HG02884 (cell line): Measurements from ENCODE around the gene DMWD.

Experiments
- ATAC-seq: cut with Tn5 transposase; IDR thresholded peaks from one replicate; pipeline ENCODE4 v1.9.1; 2021; ENCODE audit warnings: mild to moderate bottlenecking, moderate library complexity; ENCODE audit not compliant: unreplicated experiment

DMWD gene, protein sequence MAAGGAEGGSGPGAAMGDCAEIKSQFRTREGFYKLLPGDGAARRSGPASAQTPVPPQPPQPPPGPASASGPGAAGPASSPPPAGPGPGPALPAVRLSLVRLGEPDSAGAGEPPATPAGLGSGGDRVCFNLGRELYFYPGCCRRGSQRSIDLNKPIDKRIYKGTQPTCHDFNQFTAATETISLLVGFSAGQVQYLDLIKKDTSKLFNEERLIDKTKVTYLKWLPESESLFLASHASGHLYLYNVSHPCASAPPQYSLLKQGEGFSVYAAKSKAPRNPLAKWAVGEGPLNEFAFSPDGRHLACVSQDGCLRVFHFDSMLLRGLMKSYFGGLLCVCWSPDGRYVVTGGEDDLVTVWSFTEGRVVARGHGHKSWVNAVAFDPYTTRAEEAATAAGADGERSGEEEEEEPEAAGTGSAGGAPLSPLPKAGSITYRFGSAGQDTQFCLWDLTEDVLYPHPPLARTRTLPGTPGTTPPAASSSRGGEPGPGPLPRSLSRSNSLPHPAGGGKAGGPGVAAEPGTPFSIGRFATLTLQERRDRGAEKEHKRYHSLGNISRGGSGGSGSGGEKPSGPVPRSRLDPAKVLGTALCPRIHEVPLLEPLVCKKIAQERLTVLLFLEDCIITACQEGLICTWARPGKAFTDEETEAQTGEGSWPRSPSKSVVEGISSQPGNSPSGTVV

DNA sequence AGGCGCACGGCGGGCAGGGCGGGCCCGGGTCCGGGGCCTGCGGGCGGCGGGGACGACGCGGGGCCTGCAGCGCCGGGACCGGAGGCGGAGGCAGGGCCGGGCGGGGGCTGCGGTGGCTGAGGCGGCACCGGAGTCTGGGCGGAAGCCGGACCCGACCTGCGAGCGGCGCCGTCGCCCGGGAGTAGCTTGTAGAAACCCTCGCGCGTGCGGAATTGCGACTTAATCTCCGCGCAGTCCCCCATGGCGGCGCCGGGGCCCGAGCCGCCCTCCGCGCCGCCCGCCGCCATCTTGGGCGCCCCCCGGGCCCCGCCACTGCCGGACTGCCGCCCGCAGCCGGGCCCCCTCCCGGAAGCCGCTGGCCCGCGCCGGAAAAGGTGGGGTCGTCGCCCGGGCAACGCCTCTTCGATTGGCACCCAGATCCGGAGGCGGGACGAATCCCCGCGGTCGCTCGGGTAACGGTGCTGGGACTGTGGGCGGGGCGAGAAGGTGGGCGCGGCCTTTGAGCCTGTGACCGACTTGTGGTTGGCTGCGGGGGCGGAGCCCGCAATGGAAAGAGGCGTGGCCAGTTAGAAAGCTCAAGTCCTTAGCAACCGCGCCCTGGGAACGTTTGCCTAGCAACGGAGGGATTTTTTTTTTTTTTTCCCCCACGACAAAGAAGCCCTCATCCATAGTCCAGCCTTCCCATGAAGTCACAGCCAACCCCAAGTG lies at the start of gene DMWD:
Gene DMWD, minus strand, starts transcription at position 376 of the 708 bp plus-strand sequence. Its CDS starts 89 bp downstream, at position 287.
- ATAC-seq = peak; percentile 83

DNA sequence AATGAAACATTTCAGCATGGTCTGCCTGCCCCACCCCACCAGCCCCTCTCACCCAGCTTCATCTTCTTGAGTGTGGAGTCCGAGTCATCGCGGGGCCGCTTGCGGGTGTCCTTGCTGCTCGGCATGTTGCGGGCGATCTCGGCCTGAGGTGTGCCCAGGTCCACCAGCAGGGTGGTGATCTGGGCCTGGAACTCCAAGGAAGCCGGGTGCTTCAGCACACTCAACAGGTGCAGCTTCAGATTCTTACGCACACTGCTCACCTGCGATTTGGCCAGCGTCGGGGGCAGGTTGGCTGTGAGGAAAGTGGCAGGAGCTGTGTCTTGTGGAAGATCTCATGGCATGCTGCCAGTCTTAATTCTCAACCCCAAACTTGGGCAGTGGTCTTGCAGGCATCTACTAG lies 49.6 kb upstream of the DMWD start:
- no peak for ATAC-seq

DNA sequence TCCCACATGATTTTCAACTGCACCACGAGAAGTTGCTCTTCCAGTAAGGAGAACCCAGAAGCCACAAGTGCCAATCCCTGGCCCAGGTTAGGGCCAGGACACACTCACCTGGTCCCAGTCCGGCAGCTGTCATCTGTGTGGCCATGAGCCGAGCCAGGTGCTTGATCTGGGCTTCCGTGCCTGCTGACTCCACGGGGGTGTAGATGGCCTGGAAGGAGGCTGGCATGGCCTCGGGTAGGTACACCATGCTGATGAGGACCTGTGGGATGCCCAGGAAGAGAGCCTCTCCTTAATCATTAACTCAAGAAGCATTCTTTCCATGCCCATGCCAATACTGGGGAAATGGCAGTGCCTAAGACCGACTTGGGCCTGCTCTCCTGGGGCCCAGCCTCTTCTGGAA lies 42.3 kb upstream of the DMWD start:
- no peak for ATAC-seq

DNA sequence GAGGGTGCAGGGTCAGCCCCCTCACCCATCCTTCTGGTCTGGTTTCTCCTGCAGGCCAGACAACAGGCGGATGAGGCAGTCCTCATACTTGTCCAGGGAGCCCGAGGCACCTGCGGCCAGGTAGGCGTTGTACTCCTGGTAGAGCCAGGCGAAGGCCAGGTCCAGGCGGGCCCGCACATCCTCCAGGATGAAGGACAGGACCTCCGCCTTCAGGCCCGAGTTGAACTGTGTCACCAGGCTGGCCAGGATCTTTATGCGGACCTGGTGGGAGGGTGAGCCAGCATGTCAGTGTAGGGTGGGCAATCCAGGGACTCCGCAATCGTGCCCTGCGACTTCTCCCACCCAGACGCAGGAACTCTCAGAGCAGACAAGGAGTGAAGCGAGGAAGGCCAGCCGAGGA lies 36.3 kb upstream of the DMWD start:
- ATAC-seq = no peak

DNA sequence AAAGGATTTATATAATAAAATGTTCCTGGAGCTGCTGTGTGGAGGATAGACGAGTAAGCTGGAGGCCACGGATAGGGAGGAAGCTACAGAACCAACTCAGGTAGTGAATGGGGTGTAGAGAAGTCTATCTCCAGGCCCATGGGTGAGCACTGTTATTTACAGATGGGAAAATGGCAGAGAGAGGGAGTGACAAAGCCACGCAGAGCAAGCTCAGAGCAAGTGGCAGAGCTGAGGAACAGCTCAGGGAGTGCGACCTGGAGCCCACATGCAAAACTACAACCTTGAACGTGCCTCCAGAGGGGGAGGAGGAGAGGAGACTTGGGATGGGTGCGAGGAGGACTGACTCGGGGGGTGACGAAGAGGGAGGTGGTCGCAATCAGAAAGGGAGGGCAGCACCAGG lies 35.9 kb upstream of the DMWD start:
- no peak for ATAC-seq

DNA sequence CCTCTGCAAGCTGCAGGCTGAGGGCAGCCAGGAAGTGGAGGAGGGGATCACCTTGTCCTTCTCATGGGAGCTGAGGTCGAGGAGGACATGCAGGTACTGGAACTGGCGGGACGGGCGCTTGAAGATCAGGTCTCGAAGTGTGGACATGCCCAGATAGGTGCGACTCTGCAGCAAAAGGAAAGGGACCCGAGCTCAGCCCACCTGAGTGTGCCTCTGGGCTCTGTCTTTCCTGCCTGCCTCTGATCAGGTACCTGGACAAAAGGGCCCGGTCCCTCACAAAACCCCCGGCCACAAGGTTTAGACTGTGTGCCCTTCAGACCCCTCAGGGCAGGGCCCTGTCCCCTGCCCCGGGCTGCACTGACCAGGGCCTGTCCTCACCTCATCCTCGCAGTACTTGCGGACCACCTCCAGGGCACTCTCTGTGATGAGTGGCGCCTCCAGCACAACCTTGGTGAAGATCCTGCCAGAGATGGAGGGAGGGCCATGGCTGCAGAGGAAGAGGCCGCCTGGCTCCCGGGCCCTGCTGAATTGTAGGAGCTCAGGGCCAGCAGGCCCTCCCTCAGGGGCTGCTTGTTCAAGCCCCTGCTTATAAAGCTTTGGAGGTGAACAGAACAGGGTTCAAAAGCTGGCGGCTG lies 34.9 kb upstream of the DMWD start:
- no peak for ATAC-seq

DNA sequence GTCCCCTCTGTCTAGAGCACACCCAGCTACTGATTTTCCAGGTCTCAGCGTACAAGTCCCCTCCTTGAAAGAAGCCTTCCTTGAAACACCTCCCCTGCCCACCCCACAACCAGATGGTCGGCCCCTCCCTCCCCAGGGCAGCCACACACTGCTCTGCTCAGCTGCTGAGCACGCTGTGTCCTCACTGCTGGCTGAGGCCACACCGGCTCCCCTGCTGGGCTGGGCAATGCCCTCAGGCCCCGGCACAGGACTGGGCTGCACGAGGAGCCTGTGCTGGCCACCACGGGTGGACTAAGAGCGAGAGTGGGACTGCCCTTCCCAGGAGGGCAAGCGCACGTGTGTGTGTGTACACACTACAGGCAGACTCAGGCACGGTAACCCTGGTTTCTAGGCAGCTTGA lies 34.3 kb upstream of the DMWD start:
- ATAC-seq = no peak

DNA sequence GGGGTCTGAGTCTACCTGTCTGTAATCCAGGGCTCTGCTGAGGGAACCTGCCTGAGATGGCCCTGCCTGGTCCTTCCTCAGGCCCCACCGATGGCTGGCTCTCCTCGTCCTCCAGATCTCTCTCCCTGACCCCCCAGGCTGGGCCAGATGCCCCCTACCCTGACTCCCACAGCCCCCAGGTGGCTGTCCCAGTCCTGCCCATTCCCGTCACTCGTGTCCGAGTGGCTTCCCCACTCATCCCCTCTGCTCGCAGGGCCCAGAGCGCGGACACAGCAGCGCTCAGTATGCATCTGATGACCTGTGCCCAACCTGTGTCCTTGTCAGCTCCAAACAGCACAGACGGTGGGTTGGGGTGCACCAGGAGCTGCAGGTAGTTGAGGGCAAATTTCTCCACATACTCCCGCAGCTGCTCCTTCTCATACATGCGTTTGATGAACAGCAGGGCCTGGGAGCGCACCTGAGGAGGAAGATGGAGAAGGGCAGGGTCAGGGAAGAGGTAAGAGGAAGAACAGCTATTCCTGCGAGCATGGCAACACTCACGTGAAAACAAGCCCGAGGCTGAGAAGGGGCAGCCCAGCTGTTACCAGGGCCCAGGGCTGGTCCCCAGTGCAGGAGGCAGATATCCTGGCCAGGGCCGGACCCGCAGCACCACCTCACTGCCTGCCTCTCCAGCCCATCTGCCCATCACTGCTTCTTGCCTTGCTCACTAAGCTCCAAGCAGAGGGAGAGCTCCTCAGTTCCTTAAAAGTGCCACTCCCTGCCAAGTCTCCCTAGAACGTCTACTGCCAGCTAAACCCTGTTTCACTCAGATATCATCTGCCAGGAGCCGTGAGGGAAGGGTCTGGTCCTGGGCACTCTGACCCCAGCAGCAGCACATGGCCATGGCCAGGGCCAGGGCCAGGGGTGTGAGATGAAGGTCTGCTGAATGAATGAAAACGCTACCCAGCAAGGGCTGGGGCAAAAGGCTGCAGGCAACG lies 33.6 kb upstream of the DMWD start:
- ATAC-seq = no peak

DNA sequence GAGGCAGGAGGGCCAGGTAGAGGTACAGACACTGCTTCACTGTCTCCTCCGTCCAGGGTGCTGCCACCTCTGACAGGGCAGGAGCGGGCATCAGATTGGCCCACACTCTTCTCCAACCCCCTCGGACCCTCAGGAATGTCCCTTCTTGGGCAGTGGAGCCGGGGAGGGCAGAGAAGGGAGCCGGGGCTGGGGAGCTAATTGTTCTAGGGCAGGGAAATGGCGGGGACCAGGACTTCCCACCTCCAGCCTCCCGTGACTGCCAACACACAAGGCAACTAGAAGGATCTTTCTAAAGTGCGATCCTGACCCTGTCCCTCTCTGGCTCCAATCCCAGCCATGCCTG lies 32.6 kb upstream of the DMWD start:
- ATAC-seq = no peak

DNA sequence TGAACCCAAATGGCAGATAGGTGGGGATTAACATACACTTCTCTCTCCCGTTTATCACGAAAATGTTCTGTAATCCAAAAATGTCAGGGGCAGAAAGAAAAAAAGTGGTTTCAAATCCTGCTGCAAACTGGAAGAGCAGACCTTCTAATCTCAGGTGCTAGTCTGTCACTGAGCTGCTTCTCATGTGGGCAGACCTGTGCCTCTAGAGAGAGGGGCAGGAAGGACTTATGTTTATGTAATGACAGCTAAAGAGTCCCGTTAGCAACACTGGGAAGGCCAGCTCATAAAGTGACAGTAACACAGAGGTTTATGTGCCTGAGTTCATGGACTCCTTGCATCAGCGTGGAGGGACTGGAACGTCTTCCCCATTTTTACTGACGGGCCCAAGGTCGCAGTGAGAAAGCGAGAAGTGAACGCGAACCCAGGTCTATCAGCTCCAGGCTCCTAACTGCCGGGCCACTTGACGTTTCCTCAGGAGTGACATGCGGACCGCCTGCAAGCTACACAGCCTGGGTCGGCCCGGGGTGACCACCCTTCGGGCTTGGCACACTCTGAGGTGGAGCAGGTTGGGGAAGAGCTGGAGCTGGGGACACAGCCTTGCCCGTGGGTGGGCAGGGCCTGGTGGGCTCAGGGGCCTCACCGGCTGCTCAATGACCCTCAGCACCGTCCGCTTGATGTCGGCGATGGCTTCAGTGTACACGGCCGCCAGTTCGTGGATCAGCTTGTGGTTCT lies 32.1 kb upstream of the DMWD start:
- ATAC-seq = no peak

DNA sequence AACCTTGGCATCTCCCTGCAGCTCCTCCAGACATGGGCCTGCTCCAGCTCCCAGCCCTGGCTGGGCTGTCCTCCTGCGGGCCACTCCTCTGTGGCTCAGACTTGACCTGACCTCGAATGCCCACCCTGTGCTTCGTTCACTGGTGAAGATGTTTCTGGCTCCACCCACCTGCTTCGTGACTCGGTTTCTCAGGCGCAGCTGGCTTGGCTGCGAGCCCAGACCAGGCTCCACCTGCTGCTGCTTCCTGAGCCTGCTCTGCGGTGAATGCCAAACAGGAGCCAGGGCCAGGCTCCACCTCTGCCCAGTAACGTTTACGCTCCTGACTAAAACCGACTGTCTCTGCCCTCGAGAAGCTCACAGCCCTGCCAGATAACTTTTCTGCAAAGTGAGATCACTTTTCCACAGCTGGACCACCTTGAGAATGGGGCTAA lies 31.4 kb upstream of the DMWD start:
- no peak for ATAC-seq

DNA sequence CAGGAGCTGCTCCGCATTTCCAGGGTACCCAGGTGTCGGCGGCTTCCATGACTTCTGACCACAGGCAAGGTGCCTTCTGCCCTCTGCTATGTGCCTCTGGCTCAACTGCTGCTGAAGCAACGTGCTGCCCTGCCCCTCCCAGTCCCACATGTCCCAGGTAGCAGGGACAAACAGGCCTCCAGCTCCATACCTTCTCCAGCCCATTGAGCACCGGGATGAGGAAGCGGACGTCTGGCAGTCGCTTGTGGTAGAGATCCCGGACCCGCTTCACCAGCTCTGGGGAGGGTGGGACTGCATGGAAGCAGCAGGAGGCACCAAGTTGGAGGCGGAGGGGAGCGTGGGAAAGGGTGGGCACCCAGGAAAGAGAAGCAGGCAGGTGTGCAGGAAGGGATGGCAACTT lies 30.5 kb upstream of the DMWD start:
- ATAC-seq = no peak

DNA sequence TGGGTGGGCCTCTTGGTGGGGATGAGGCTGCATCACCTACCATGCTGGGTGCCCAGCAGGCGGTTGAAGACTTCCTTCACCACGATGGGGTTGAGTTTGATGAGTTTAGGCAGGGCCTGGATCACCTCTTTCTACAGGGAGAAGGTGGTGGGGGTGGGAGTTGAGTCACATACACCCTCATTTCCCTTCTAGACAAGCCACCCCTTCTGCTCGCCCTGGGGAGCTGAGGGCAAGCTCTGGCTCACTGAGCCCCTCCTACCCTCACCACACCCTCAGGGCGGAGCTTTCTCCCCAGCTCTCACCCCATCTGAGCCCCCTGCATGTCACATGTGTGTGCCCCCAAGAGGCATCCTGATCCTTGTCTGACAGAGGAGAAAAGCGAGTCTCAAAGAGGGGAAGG lies 30.1 kb upstream of the DMWD start:
- ATAC-seq = no peak

DNA sequence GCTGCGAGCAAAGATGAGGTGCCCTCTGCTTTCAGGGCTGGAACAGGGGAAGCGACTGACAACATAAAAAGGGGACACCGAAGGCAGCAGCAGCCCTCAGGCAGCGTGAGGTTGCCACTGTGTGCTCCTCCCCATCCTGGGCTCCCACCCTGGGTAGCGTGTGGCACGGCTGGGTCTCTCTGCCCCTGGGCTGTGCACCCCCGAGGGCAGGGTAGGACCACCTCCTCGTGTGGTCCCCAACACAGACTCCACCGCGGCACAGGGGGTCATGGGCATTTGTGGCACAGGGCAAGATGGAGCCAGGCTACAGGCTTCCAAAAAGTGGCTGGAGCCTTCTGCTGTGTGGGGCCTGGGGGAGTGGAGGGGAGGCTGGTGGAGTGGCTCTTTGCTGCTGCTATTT lies 28.9 kb upstream of the DMWD start:
- ATAC-seq = no peak

DNA sequence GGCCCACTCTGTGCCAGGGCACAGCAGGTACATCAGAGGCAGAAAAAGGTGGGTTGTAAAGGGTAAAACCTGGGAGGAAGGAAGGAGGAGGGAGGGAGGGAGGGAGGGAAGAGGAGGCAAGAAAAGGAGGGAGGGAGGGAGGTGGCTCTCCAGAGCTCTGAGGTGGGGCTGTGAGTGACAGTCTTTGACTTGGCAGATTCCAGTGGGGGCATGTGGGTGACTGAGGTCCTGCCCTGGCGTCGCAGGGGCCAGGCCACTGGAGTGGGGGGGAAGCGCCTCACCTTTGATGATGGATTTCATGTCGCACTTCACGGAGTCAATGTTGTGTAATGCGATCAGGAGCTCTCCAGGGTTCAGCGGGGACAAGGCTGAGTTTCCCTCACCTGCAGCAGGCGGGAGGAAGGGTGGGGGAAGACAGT lies 28.5 kb upstream of the DMWD start:
- no peak for ATAC-seq

DNA sequence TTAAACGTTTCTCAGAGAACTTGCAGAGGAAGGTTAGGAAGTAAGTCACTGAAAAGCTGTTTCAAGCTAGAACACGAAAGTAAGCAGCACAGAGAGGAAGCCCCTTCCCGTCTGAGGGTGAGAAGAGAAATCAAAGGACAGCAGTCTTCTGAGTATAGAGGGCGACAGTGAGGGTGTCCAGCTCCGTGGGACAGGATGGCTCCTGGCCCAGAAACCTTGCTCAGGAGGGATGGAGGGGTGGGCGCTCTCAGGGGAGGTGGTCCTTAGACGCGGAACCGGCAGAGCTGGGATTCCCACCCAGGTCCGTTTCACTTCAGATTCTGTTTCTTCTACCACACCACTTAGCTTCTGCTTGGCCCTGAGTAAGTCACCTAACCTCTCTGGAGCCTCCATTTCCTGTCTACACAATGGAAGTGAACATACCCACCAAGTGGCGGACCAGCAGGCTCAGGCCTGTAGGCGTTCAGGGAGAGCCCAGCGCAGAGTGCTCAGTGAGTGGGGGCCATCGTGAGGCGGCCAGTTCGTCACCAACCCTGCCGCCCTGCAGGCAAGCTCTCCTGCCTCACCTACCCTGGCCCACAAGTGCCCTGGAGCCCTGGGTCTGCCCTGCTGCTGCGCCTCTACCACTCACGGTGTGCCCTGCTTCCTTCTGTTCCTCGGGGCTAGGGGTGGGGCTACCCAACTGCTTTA lies 27.9 kb upstream of the DMWD start:
- no peak for ATAC-seq

DNA sequence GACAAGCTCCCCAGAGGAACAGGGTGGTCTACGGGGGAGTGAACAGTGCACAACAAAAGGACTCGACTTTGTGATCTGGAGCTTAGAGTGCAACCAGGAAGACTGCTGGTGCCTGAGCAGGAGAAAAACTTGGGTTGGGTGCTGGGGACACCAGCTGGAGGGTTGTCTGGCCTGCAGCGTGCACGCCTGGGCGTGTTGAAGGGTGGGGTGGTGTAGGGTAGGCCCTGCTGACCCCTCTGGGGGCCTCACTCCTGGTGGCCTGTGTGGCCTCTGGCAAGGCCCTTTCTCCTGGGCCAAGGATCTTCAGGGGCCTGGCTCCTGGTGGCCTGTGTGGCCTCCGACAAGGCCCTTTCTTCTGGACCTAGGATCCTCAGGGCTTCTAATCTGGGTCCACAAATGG lies 27.1 kb upstream of the DMWD start:
- ATAC-seq = no peak

DNA sequence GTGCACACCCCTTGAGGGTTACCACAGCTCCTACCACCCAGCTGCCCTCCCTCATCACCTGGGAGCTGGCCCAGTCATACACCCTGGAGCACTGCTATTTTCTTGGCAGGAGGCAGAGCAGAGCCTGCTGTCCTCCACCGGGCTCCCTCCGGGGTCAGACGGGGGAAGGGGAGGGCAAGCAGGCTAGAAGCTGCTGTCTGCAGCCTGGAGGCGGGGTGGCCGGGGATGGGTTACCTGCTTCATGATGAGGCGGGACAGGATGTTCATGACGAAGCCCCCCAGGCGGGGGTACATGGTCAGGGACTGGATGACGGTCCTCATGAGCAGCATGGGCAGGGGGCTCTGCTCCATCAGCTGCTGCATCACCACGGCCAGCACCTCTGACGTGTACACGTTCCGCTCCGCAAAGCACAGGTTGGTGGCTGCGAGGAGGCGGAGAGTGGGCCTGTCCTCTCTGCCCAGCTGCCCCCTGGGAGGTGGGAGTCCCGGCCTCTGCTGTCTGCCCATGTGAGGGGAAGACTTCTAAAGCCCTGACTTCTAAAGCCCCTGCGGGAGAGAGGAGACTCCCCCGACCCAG lies 25.2 kb upstream of the DMWD start:
- no peak for ATAC-seq
